H1 (cell line): ENCODE results near the gene MYO18A. TPM values are rescaled to one million over a fixed set of nuclear protein-coding genes. Genes with fewer than 3 reads are reported as not detected.

Experiments
- ATF2 ChIP-seq: IDR thresholded peaks from 2 replicates; pipeline ENCODE4 v1.6.1; 2012; ENCODE audit warnings: low read length, inconsistent platforms
- CEBPB ChIP-seq: IDR thresholded peaks from 2 replicates; pipeline ENCODE4 v1.6.1; 2012; ENCODE audit warnings: low read depth, low read length
- EP300 ChIP-seq, 2 experiments: IDR thresholded peaks; 1 replicate in 1 of 2; 2 replicates in 1 of 2; pipeline ENCODE4 v1.6.1; 2011 to 2012; ENCODE audit warnings: low read depth in 2 of 2, low read length in 2 of 2, mild to moderate bottlenecking in 2 of 2, borderline replicate concordance in 1 of 2, inconsistent platforms in 1 of 2, moderate library complexity in 1 of 2
- GABPA ChIP-seq: IDR thresholded peaks from 2 replicates; pipeline ENCODE4 v1.6.1; 2011; ENCODE audit warnings: mild to moderate bottlenecking, low read length, moderate library complexity, borderline replicate concordance; ENCODE audit not compliant: insufficient read depth
- NANOG ChIP-seq: IDR thresholded peaks from 2 replicates; pipeline ENCODE4 v1.6.1; 2011; ENCODE audit warnings: low read length, low read depth, mild to moderate bottlenecking, inconsistent platforms; ENCODE audit not compliant: insufficient read depth, poor library complexity, severe bottlenecking
- RBBP5 ChIP-seq: IDR thresholded peaks from 2 replicates; pipeline ENCODE4 v1.7.1; 2012; ENCODE audit warnings: low read depth, mild to moderate bottlenecking, inconsistent platforms, low read length, moderate library complexity, borderline replicate concordance
- TCF12 ChIP-seq: IDR thresholded peaks from 2 replicates; pipeline ENCODE4 v1.6.1; 2011; ENCODE audit warnings: low read depth, mild to moderate bottlenecking, low read length
- polyA plus RNA-seq, 7 experiments: library from polyadenylated mRNA; depleted of rRNA in 3 of 7; stranded (reverse) in 5 of 7; unstranded in 2 of 7; fragments of >200 nt in 5 of 7; fragments of 200-250 nt in 2 of 7; gene quantifications; 1 replicate in 5 of 7; 2 replicates in 1 of 7; 4 replicates in 1 of 7; pipeline versions ENCODE4 v1.2.1 to v1.2.3, GENCODE V29; 2011 to 2013; ENCODE audit warnings: missing spikeins in 2 of 7, mixed read lengths in 2 of 7
- total RNA-seq: library from RNA; stranded (reverse); fragmentation: NEBNext Ultra II Directional; extraction: Animal tissue kit (Norgen Biotek cat#: 25700); gene quantifications from 2 replicates; pipeline ENCODE4 v1.2.1, GENCODE V29; 2021

The MYO18A gene
- total and polyA plus RNA-seq, 2 of the 8 experiments (the other 6 are each of a cell fraction or from before 2014, with no cell fraction given), result 7.6 to 43.8 TPM

- TF ChIP-seq ATF2 (no peak), NANOG (no peak), CEBPB (no peak), GABPA (no peak), EP300 (IDR thresholded peaks at IDR 0.05; ENCODE audit: borderline replicate concordance in 1 of 2, low read depth in 2 of 2, low read length in 2 of 2) (no peak), RBBP5 (no peak), TCF12 (no peak)
- TF ChIP-seq, all 59 proteins: peak for 0
Measured at GRCh38 chr17:29066047-29066446, 114.2 kb downstream of the MYO18A start (continued).
